Measurements from ENCODE around the gene ZNF350.

DNA sequence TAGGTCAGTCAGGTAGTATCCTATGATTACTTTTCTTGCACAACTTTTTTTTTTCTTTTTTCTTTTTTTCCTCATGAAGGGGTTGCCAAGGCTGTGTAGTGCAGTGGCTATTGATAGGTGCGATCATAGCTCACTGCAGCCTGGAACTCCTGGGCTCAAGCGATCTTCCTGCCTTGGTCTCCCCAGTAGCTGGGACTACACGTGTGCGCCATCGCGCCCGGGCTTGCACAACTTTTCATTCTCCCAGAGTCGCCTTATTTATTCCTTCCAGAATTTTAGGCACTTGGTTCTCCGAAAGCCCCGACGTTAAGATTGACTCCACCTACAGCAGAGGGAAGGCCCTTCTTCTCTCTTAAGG, 60.2 kb downstream of the ZNF350 start:
- TF ChIP-seq, protein P1, sequence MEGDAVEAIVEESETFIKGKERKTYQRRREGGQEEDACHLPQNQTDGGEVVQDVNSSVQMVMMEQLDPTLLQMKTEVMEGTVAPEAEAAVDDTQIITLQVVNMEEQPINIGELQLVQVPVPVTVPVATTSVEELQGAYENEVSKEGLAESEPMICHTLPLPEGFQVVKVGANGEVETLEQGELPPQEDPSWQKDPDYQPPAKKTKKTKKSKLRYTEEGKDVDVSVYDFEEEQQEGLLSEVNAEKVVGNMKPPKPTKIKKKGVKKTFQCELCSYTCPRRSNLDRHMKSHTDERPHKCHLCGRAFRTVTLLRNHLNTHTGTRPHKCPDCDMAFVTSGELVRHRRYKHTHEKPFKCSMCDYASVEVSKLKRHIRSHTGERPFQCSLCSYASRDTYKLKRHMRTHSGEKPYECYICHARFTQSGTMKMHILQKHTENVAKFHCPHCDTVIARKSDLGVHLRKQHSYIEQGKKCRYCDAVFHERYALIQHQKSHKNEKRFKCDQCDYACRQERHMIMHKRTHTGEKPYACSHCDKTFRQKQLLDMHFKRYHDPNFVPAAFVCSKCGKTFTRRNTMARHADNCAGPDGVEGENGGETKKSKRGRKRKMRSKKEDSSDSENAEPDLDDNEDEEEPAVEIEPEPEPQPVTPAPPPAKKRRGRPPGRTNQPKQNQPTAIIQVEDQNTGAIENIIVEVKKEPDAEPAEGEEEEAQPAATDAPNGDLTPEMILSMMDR (conservative IDR thresholded peaks at IDR 0.05 in 1 of 2, IDR thresholded peaks at IDR 0.05 in 1 of 2; ENCODE audit: low read depth in 1 of 2, low read length in 2 of 2): no peak
- no peak for TF ChIP-seq EZH2 (IDR thresholded peaks at IDR 0.05; ENCODE audit: low read length, missing control alignments)

Measured in fibroblast of lung (primary cell).